SK-N-MC (cell line): ENCODE measurements around the gene TSPEAR.

Source experiments
- EZH2 ChIP-seq: fragments of 200-600 bp; sonication (generic); IDR thresholded peaks from one replicate; pipeline ENCODE4 v1.6.1; 2017; ENCODE audit warnings: antibody characterized with exemption
- FOXP2 ChIP-seq: optimal IDR thresholded peaks from 2 replicates; pipeline ENCODE3; 2011; ENCODE audit warnings: mild to moderate bottlenecking, moderate library complexity; ENCODE audit not compliant: insufficient read depth; ENCODE audit errors: extremely low read length, control extremely low read depth
- POLR2AphosphoS5 ChIP-seq: IDR thresholded peaks from 2 replicates; pipeline ENCODE4 v1.6.1; 2012; ENCODE audit warnings: mild to moderate bottlenecking, low read depth, low read length, borderline replicate concordance

DNA sequence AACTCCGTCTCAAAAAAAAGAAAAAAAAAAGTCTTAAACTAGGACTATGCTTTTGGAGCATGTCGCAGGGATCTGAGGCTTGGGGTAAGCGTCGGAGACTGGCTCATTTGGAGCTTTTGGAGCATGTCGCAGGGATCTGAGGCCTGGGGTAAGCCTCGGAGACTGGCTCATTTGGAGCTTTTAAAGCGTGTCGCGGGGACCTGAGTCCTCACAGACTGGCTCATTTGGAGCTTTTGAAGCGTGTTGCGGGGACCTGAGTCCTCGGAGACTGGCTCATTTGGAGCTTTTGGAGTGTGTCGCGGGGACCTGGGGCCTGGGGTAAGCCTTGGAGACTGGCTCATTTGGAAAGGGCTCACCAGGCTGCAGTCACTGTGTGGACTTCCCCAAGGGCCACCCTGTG, 13.6 kb upstream of the TSPEAR start:
- no peak for TF ChIP-seq POLR2AphosphoS5
- no peak for TF ChIP-seq EZH2
- TF ChIP-seq FOXP2: no peak
